Head of caudate nucleus (tissue), 42 donors: ENCODE measurements around the gene NOD1.
"Not testable (repeated sequence)": the region's sequence is repeated elsewhere in the genome, so short reads cannot be mapped to it uniquely, and the experiment has no call there.

ENCODE experiments used
- DNase-seq, 42 donors: peaks; one replicate each; pipeline versions ENCODE4 v3.0.0 to v3.0.0-alpha.2; 2020 to 2021; ENCODE audit warnings: mixed read lengths in 7 of 42
- intact Hi-C: fragments of 100-400 bp; cut with DNase I; formaldehyde crosslinking; loops from one replicate; pipeline ENCODE4 v1.15.0; 2022

NOD1 gene

DNA sequence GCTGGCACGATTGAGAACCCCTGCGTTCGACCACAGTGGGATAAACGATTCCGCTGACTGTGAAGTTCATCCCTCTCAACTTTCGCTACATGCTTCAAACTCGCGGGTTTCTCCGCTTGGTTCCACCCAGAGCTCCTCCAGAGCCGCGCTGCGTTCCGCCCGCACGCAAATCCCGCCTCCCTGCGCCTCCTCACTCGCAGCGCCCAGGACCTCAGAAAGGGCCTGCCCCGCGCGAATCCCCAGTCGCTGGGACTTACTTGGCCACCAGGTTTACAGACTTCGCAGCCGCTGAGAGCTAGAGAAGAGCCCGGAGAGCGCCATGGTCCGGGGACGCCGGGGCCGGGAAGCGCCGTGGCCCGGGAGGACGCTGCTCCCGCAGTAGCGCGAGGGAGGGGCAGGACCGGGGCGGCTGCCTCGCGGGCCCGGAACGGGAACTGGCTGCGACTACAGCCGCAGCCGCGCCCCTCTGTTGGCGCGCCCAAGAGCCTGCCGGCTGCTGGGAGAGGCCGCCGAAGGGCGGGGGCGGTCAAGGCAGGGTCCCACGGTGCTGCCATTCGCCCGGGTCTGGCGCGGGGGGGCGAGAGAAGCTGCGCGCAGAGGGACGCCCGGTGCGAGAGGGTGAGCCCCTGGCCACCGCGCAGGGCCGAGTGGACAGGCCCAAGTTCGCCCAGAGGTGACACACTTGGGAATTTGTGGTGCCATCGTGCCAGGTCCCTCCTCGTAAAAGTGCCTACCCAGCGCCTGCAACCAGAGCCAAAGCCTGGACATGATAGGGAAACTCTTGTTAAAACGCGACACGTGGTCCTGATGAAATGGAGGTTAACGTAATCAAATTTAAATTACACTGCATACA is at the start of gene NOD1:
Gene NOD1 (minus strand): TSS at position 436 of the 853 bp plus-strand sequence. CDS start 21,863 bp downstream, outside the sequence.
- intact Hi-C loops, result no loop called here
- DNase-seq, result peak in 41 of 42 donors; percentile 40 to 87 (median 74)

DNA sequence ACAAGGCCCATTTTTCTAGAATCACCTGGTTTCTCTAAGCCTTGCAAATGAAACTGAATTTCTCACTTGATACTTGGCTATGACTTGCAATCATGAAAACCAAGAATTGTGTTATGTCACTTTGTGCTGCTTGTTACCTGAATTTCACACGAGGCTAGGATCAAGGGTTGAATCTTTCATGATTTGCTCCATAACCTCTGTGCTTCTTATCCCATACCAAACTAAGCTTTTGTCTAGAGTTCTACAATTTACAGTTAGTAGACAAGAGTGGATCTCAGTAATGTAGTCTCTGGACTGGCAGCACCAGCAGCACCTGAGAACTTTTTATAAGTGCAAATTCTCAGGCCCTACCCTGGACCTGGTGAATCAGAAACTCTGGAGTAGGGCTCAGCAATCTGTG is 48.7 kb upstream of the NOD1 start:
- DNase-seq, intact Hi-C loops: not testable (repeated sequence)

DNA sequence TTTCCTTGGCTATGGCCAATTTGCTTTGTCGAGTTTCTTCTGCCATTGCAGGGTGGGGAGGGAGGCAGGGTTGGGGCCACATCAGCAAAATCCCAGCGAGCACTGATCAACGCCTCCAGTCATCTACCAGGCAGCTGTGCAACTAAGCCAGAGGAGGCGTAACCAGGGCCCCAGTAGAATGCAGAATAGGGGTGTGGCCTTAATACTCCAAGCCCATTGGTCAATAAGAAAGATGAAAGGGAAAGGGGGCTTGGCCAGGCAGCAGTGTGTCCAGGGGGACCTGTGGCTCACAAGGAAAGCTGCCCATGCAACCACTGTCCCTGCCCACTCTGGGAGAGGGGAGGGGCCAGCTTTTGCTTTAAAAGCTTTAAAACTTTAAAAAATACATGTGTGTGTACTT is 47.6 kb upstream of the NOD1 start:
- intact Hi-C loops, result no loop called here
- no peak for DNase-seq

DNA sequence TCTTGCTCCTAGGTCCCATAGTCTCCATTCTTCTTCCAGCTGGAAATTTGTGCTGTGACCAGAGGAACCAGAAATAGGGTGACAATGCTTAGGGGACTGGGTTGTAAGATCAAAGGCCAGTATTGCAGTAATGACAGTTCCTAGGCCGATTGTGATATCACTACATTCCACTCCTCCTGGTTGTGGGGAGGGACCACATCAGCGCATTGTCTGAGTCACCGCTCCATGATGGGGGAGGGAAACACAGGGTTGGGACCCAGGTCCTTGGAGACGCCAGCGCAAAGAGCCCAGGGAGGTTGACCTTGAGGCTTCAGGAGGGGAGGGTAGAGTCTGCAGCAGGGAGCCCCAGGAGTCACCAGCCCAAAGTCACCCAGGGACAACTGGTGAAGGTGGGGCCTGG is 46.8 kb upstream of the NOD1 start:
- intact Hi-C loops, result no loop called here
- no peak for DNase-seq

DNA sequence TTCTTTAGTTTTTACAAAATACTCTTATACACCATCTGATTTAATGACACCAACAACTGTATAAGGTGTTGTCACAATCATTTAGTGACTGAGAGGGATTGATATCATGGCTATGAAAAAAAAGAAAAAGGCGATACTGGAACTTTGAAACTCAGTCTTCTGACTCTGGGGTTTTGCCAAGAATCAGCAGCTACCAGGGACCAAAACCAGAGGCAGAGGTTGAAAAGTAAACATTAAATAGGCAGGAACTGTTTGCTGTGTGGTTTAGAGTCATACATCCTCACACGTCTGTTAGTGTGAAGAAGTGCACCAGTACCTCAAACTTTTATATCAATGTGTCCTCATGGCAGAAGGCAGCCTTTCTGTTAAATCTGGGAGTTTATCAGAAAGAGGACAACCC is 46.0 kb upstream of the NOD1 start:
- no peak for DNase-seq
- intact Hi-C loops, result no loop called here

DNA sequence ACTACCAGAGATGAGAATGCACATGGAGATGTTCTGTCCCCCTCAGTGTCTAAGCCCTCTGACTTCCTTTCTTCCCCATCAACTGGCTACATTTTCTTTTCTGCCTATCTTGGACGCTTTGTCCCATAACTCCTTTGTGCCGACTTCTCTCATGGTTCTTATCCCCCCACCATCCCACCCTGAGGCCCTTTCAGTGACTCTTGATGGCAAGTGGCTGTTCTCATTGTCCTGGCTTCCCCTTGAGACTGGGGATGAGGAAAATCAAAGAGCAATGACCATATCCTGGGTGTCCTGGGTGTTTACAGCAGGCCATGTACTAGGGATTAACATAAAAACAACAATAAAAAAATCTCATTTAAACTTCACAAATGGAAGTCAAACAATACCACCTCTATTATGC is 44.9 kb upstream of the NOD1 start:
- intact Hi-C loops, result no loop called here
- DNase-seq, result no peak

- DNase-seq, result no peak
- intact Hi-C loops, result no loop called here
Observed at GRCh38 chr7:30522159-30522558, 43.6 kb upstream of the NOD1 start.

DNA sequence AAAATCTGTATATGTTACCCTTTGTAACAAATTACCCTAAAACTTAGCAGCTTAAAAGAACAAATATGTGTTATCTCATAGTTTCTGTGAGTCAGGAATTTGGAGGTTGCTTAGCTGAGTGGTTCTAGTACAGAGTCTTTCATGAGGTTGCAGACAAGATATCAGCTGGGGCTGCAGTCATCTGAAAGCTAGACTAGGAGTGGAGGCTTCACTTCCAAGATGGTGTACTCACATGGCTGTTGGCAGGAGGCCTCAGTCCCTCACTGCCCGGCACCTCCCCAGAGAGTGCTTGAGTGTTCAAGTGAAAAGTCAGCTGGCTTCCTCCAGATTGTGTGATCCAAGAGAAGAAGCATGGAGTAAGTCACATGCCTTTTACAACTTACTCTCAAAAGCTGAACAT is 42.9 kb upstream of the NOD1 start:
- intact Hi-C loops, result no loop called here
- DNase-seq, result no peak

DNA sequence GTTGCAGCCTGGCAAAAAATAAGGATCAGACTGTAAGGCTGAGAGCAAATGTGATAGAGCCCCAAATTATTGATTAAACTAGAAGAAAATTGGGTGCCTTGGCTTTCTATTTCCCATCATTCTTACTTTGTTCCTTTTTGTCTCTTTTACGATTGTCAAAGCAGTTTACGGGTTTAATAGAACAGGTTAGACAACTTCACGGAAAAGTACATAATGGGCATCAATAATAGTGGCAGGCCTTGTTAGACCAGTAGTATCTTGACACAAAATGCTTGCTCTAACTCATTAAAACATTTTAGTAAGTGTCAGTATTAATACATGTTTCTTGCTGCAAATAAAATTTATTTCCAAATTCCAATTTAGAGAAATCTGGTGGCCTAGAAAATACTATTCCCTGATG is 40.5 kb upstream of the NOD1 start:
- intact Hi-C loops, result no loop called here
- DNase-seq, result no peak

DNA sequence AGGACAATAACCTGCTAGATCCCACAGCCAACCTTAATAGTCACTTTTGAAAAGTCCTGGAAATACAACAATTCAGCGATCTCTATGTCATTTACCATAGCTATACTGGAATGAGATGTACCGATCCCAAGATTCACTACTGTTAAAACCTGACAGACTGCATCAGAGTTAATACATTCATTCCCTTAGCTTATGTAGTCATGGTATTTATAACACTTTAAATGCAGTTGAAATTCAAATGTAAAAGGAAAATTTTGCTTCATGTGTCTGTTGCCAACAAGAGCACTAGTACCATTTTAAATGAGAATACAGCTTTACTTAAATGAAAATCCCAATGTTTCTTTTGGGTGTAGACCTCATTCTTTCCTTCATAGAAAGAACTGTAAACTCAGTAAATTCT is 37.2 kb upstream of the NOD1 start:
- no peak for DNase-seq
- intact Hi-C loops, result no loop called here

DNA sequence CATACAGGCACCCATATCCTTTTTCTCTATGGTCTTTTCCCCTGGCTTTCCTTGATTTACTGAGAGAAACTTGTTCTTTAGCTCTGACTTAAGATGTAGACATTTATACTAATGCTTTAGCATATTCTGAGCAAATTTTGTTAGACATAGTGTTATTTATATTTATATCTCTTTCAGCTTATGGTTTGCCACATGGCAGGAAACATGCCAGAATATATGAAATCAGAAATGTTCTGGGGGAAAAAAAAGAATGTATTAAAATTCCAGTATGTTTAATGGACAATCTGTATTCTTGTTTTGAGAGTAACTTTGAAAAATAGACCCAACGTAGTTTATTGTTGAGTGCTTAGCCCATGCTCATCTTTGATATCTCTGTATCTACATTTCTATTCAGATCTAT is 36.2 kb upstream of the NOD1 start:
- no peak for DNase-seq
- intact Hi-C loops, result no loop called here

DNA sequence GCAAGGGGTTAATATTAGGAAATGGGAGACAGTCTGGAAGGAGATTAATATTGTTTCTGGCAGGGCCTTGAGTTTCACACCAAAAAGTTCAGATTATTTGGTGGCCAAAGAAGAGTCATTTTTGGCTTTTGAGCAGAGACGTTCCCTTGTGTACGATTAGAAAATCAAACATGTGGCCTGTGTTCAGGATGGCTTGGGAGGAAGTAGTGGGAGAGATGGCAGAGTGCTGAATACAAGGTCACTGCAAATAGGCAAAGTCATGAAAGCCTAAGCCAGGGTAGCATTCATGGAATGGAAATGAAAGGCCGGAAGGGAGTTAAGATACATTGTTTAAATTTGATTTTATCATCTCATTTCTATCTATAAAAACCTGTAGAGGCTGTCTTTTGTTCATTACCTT is 35.6 kb upstream of the NOD1 start:
- intact Hi-C loops, result no loop called here
- no peak for DNase-seq

- intact Hi-C loops, result no loop called here
- DNase-seq, result no peak
Observed at GRCh38 chr7:30513762-30514161, 35.2 kb upstream of the NOD1 start.

- DNase-seq, result no peak
- intact Hi-C loops, result no loop called here
Observed at GRCh38 chr7:30511973-30512662, 33.5 kb upstream of the NOD1 start.

- intact Hi-C loops, result no loop called here
- no peak for DNase-seq
Observed at GRCh38 chr7:30511494-30511893, 32.9 kb upstream of the NOD1 start.

GRCh38 chr7:30510124-30511075 is 31.8 kb upstream of the NOD1 start:
- intact Hi-C loops, result no loop called here
- DNase-seq, result peak in 27 of 42 donors; percentile 7 to 64 (median 28)

- intact Hi-C loops, result loop anchor here (10.0 kb wide), 3 partner anchors 55 to 345 kb away; partner anchors contain the start of gene ZNRF2
- not testable (repeated sequence) for DNase-seq
Observed at GRCh38 chr7:30509171-30509857, 30.7 kb upstream of the NOD1 start.

DNA sequence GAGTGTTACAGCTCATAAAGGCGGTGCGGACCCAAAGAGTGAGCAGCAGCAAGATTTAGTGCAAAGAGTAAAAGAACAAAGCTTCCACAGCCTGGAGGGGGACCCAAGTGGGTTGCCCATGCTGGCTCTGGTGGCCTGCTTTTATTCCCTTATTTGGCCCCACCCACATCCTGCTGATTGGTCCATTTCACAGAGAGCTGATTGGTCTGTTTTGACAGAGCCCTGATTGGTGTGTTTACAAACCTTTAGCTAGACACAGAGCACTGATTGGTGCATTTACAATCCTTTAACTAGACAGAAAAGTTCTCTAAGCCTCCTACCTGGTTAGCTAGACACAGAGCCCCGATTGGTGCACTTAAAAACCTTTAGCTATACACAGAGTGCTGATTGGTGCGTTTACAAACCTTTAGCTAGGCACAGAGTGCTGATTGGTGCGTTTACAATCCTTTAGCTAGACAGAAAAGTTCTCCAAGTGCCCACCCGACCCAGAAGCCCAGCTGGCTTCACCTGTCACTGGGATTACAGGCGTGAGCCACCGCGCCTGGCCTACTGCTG is 28.8 kb upstream of the NOD1 start:
- DNase-seq, result not testable (repeated sequence)
- intact Hi-C loops, result loop anchor here (10.0 kb wide), 3 partner anchors 57 to 343 kb away; partner anchors contain the start of gene ZNRF2
